NCI-H446 (cell line): ENCODE measurements around the gene AIRE.
"Not testable (repeated sequence)": the region's sequence is repeated elsewhere in the genome, so short reads cannot be mapped to it uniquely, and the experiment has no call there.

Experiments used
- DNase-seq, 2 experiments: peaks; one replicate each; lab custom pipeline; 2025; lab: John Stamatoyannopoulos, UW

Gene AIRE

DNA sequence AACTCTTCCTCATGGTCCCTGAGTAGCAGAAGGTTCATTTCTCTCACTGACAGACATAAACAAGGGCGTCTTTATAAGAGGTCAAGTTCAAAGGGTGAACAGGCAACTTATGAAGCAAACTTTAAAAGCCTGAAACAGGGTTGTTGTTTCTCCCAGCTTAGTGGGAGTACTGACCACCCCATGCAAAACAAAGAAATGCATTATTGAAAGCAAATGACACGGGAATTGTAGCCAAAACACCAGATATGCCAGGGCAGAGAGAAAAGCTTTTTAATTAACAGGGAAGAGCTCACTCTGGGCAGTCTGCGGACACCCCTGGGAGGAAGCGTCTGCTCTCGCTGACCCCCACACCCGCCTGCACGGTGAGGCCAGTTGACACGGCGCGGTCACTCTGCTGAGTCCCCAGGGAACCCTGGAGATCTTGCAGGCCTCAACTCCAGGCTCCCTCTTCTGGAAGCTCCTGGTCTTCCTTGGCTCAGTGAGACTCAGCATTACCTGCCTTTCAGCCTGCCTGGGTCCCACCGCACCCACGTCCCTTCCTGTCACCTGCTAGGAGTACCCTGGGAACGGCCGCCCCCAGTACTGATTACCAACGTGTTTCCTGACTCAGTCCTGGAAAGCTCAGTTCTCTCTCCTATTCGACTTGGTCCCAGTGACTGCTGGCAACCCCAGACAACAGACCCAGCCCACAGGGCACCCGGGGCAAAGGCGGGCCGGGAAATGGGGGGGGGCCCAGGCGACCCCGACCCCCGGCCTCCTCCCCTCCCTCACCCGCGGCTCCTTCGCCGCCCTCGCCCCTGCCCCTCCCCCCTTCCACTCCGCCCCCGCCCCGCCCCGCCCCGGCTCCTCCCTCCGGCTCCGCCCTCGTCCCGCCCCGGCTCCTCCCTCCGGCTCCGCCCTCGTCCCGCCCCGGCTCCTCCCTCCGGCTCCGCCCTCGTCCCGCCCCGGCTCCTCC lies 52.5 kb downstream of the AIRE start:
- peak in 1 of 2 experiments; percentile 67 for DNase-seq

DNA sequence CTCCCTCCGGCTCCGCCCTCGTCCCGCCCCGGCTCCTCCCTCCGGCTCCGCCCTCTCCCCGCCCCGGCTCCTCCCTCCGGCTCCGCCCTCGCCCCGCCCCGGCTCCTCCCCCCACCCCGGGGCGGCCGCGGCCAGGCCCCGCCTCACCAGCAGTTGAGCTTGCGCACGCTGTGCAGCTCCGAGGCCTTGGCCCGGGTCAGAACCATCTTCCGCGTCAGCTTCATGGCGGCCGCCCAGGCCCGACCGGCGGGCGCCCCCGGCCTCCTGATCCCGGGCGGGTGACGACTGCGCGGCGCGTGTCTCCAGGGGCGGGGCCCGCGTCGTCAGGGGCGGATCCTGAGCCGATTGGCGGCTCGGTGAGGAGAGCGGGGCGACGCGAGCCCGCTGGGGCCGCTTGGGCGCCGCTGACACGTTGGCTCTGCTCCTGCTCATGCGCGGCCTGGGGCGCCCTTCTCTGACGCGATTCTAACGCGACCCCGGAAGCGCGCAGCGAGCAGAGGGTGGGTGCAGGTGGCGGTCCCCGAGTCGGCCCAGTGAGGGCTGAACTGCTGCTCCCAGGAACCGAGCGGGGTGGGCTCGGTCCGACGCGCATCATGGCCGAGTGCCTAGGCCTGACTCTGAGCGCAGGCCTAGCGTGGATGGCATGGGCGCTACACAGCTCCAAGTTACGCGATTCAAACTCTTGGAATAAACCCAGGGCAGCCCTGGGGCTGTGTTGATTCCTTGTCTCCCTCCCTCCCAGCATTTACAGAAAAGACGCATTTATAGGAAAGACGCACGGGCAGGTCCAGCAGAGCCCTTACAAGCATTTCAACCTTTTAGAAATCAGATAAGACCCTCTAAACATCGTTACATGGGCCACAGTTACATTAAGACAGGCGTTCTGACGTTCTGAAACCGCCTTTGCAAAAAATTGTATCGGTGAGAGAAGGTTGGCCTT lies 53.6 kb downstream of the AIRE start, which contains the start of gene CFAP410:
TSS of gene CFAP410 (minus strand) at position 420 of the 940 bp plus-strand sequence. CDS start at position 224, 196 bp downstream.
- peak; percentile 86 to 97 for DNase-seq

DNA sequence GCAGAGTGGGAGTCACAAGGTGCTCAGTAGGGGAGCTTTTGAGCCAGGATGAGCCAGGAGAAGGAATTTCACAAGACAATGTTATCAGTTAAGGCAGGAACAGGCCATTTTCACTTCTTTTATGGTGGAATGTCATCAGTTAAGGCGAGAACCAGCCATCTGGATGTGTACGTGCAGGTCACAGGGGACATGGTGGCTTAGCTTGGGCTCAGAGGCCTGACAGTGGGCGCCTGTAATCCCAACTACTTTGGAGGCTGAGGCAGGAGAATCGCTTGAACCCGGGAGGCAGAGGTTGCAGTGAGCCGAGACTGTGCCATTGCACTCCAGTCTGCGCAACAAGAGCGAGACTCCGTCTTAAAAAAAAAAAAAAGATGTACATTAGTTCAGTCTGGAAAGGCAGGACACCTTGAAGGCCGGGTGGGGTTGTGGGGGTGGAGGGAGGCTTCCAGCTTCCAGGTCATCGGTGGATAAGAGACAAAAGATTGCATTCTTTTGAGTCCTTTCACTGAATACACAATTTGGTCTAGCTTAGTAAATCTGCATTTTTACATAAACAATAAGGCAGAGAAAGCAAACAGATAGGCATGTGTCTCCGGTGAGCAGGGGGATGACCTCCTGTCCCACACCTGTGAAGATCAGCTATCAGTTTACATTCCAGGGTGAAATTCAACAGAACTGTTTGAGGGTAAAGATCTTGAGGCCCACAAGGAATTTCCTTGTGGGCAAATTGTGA lies 56.2 kb downstream of the AIRE start:
- DNase-seq: not testable (repeated sequence)

DNA sequence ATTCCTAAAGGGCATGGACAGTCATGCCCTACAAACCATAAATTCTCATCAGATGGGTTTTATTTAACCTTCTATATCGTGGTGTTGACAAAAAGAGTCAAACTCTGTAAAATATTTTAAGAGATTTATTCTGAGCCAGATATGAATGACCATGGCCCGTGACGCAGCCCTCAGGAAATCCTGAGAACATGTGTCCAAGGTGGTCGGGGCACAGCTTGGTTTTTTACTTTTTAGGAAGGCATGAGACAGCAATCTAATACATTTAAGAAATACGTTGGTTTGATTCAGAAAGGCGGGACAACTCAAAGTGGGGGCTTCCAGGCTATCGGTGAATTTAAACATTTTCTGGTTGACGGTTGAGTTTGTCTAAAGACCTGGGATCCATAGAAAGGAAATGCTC lies 57.3 kb downstream of the AIRE start:
- DNase-seq: not testable (repeated sequence)

DNA sequence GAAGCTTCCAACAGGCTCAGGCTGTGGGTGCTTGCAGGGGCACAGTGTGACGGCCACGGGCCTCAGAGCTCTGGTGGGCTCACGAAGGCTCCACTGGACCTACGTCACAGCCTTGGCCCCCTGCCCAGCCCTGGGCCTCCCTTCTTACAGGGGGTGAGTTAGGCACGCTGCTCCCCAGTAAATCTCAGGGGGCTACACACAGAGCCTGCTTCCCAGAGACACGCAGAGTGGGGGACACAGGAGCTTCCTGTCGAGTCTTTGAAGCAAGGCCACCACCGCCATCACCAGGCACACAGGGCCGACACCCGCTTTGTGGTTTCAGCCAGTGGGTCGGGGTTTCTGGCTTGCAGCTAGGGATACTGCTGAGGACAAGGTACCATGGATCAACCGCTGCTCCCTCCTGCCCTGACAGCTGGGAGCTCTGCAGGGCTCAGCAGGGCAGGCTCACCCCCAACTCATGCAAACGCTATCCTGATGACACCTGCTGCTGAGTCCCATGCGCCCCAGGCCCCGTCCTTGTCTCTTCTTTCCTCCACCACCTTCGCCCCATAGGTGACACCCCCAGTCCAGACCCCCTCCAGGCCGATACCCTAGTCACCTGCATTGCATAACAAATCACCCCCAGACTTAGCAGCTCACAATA lies 59.0 kb downstream of the AIRE start:
- no peak for DNase-seq

DNA sequence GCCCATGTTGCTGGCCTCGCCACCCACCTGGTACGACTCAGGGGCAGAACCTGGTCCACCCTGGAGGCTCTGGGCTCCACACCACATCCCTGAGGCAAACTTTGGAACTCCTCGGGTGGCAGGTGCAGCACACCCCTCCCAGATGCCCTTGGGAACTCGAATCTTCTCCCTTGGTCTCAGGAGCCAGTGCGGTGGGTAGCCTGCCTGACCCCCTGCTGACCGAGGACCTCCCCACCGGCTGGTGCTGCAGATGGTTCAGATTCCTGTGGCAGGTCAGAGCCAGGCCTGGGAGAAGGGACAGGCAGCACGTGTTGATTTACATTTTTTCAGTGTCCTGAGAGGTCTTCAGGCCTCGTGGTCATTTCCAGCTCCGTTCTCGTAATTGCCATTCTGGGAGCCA lies 59.8 kb downstream of the AIRE start:
- DNase-seq: no peak

DNA sequence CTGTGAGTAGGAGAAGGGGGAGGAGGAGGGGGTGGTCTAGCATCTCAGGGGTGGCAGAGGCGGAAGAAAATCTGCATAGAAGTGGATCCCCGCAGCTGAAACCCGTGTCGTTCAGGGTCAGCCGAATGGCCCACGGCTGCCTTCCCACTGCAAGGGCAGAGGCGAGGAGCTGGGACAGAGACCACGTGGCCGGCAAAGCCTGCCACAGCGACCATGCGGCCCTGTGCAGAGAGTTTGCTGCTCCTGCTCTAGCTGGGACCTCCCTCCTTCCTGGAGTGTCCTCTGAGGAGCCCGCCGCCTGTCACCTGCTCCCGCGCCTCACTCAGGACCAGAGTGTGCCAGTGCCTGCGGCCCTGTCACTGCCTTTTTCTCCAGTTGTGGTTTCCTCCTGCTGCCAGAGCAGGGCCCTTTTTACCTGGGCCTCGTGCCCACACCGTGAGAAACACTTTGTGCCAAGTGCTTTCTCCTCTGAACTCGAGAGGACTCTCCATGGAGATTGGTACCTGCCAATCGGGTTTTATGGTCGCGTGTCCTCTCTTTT lies 62.3 kb downstream of the AIRE start:
- no peak for DNase-seq
